ENCODE data around the gene SNAI3. TPM values are rescaled to one million over a fixed set of nuclear protein-coding genes. Genes with fewer than 3 reads are reported as not detected.

Gene SNAI3
- total and polyA plus RNA-seq, 9 of the 15 experiments (the other 6 are each of a cell fraction or from before 2014, with no cell fraction given) = 0.04 to 4.1 (median 0.80) TPM; not detected in 1

DNA sequence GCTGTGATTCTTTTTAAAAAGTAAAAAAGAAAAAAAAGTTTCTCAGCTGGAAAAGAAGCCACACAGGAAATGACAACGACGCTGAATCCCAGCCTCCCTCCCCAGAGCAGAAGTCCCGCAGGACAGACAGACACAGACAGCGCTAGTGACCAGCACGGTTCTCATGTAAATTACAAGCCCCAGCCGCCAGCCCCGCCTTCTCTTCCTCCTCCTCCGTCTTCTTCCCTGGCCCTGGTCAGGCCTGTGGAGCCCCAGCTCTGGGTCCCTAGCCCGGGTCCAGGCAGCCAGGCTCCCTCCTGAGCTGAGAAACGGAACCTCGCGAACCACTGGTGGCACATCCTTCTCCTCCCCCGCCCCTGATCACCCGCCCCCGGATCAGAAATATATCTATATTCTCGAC is 54.9 kb downstream of the SNAI3 start:
- no peak for ATAC-seq
- no peak for DNase-seq (ENCODE audit: extremely low read depth in 1 of 4, low spot score in 3 of 4)
- in situ Hi-C loops (cut with MboI) (no loop called here), intact Hi-C loops (cut with micrococcal nuclease) (no loop called here)
- no peaks in the 10 kb centered on the region for H3K9me3 ChIP-seq (replicated peaks; ENCODE audit: control insufficient read depth, insufficient read depth, low read depth, low read length)
- FAIRE-seq = no peak
- H3K27me3 ChIP-seq (ENCODE audit: control insufficient read depth in 2 of 2, insufficient read depth in 2 of 2, low read length in 2 of 2) = no peaks in the 10 kb centered on the region
- peaks cover 67% of the 10 kb centered on the region for H3K36me3 ChIP-seq (ENCODE audit: control insufficient read depth, insufficient read depth, low read length)
- H3K9ac ChIP-seq (ENCODE audit: insufficient read depth in 1 of 2, low read depth in 2 of 2, low read length in 2 of 2) = no peak overlapping the region
- no peak overlapping the region for H2AFZ ChIP-seq (ENCODE audit: low read depth, low read length)
- peaks cover 25 to 66% of the 10 kb centered on the region in 2 experiments for H3K4me1 ChIP-seq (replicated peaks in 1 of 2; ENCODE audit: control insufficient read depth in 2 of 2, insufficient read depth in 2 of 2, low read length in 2 of 2)
- TSS peak; percentile 85 for BruUV-seq (replicated peaks)
- peaks cover 16% of the 10 kb centered on the region; the same call in 1 of the 2 replicates for H4K20me1 ChIP-seq (replicated peaks; ENCODE audit: control insufficient read depth, insufficient read depth, low read length)
- ChIA-PET POLR2A (interaction anchor here (1.1 kb wide), 1 partner anchor 14 kb away, joined by 3 read pairs; no protein-coding TSS in a partner anchor), CTCF (ENCODE audit: low intra/inter-chr PET ratio) (no interaction called here)
- H3K4me2 ChIP-seq (ENCODE audit: insufficient read depth, low read length) = no peak overlapping the region
- no peak overlapping the region for H3K27ac ChIP-seq (ENCODE audit: extremely low read depth, low read depth, low read length)
- TF ChIP-seq ZNF282 (CRISPR knock-in tag; IDR thresholded peaks at IDR 0.05) = no peak
- TF ChIP-seq, protein P1, sequence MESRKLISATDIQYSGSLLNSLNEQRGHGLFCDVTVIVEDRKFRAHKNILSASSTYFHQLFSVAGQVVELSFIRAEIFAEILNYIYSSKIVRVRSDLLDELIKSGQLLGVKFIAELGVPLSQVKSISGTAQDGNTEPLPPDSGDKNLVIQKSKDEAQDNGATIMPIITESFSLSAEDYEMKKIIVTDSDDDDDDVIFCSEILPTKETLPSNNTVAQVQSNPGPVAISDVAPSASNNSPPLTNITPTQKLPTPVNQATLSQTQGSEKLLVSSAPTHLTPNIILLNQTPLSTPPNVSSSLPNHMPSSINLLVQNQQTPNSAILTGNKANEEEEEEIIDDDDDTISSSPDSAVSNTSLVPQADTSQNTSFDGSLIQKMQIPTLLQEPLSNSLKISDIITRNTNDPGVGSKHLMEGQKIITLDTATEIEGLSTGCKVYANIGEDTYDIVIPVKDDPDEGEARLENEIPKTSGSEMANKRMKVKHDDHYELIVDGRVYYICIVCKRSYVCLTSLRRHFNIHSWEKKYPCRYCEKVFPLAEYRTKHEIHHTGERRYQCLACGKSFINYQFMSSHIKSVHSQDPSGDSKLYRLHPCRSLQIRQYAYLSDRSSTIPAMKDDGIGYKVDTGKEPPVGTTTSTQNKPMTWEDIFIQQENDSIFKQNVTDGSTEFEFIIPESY (CRISPR knock-in tag; IDR thresholded peaks at IDR 0.05) = 0 out of 2 replicates have a peak, but pooled peaks have one; percentile 13
- TF ChIP-seq, protein P2, sequence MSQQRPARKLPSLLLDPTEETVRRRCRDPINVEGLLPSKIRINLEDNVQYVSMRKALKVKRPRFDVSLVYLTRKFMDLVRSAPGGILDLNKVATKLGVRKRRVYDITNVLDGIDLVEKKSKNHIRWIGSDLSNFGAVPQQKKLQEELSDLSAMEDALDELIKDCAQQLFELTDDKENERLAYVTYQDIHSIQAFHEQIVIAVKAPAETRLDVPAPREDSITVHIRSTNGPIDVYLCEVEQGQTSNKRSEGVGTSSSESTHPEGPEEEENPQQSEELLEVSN (IDR thresholded peaks at IDR 0.05; ENCODE audit: borderline replicate concordance in 1 of 2, extremely low read depth in 1 of 2, insufficient read depth in 1 of 2, insufficient read length in 1 of 2, low read depth in 1 of 2, low read length in 1 of 2, poor library complexity in 1 of 2, severe bottlenecking in 1 of 2) = no peak
- TF ChIP-seq, protein P3, sequence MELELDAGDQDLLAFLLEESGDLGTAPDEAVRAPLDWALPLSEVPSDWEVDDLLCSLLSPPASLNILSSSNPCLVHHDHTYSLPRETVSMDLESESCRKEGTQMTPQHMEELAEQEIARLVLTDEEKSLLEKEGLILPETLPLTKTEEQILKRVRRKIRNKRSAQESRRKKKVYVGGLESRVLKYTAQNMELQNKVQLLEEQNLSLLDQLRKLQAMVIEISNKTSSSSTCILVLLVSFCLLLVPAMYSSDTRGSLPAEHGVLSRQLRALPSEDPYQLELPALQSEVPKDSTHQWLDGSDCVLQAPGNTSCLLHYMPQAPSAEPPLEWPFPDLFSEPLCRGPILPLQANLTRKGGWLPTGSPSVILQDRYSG (tag; conservative IDR thresholded peaks at IDR 0.05; ENCODE audit: low read depth) = no peak
- H3K79me2 ChIP-seq (ENCODE audit: control insufficient read depth, insufficient read depth, low read length) = no peaks in the 10 kb centered on the region
- H3K4me3 ChIP-seq = no peak overlapping the region
- H3K9me1 ChIP-seq (ENCODE audit: control insufficient read depth, insufficient read depth, low read length) = no peaks in the 10 kb centered on the region
- 76% methylated on average over 11 of the region's 16 CpGs for WGBS (ENCODE audit: insufficient coverage, low coverage, missing lambda C conversion rate)

Measured in K562 (cell line).